Lower lobe of right lung (tissue), 2 donors: Measurements from ENCODE around the gene ERCC6L2. TPM values are rescaled to one million over a fixed set of nuclear protein-coding genes. Genes with fewer than 3 reads are reported as not detected.

Experiments
- ATAC-seq, 2 donors: fragments of 200-7000 bp; cut with Tn5 transposase; one replicate each; pipeline ENCODE4 v1.9.1; 2020 to 2022; ENCODE audit warnings: mild to moderate bottlenecking in 2 of 2, moderate library complexity in 2 of 2
- DNase-seq: peaks from one replicate; pipeline ENCODE4 v3.0.0-alpha.2; 2020
- H3K27ac ChIP-seq: fragments of 200-600 bp; one replicate; pipeline ENCODE4 v1.8.0; 2022
- H3K27me3 ChIP-seq: fragments of 200-600 bp; one replicate; pipeline ENCODE4 v1.8.0; 2022; ENCODE audit warnings: low read depth
- H3K36me3 ChIP-seq: fragments of 200-600 bp; one replicate; pipeline ENCODE4 v1.8.0; 2022; ENCODE audit warnings: mild to moderate bottlenecking
- H3K4me1 ChIP-seq: fragments of 200-600 bp; one replicate; pipeline ENCODE4 v1.8.0; 2022
- H3K4me3 ChIP-seq: fragments of 200-600 bp; one replicate; pipeline ENCODE4 v1.8.0; 2022; ENCODE audit warnings: mild to moderate bottlenecking
- H3K9me3 ChIP-seq: fragments of 200-600 bp; one replicate; pipeline ENCODE4 v1.8.0; 2022
- CTCF ChIP-seq: fragments of 200-600 bp; IDR thresholded peaks from one replicate; pipeline ENCODE4 v1.8.0; 2022; ENCODE audit warnings: antibody characterized with exemption, mild to moderate bottlenecking
- intact Hi-C: fragments of 100-400 bp; cut with DNase I; formaldehyde crosslinking; loops from one replicate; pipeline ENCODE4 v1.11.0; 2022
- total RNA-seq: library from RNA; stranded (reverse); fragmentation: NEBNext Ultra II Directional; extraction: Animal tissue kit (Norgen Biotek cat#: 25700); gene quantifications from one replicate; pipeline ENCODE4 v1.2.1, GENCODE V29; 2021
- donor health status: DM: no; HTN: yes; CAD: no; lungs with severe emphysema.

ERCC6L2 gene
- total RNA-seq, 1 donor from 2014 or later = 42.8 TPM

DNA sequence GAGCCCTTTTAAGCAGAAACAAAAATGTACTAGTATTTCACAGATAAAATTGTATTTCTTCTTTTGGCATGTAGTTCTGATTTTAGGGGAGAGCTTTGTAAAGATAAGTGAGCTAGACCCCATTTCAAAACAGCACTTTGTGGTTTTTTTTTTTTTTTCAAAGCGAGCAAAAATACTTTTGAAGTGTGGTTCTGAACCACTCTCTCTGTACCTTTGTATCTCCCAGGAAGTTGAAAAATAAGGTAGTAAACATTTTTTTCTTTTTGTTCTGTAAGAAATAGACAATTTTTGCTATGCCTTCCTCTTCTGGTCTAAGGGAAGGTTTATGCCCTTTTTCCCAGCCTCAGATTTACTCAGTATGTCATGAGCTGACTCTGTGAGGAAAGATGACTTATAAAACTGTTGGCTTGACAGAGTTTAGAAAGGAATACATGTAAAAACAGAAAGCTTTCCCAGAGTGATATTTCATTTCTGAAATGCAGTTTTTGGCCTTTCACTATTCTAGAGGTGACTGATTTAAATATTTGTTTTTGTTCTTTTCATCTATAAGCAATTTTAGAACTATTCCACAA lies 12.5 kb downstream of the ERCC6L2 start:
- intact Hi-C loops = no loop called here

DNA sequence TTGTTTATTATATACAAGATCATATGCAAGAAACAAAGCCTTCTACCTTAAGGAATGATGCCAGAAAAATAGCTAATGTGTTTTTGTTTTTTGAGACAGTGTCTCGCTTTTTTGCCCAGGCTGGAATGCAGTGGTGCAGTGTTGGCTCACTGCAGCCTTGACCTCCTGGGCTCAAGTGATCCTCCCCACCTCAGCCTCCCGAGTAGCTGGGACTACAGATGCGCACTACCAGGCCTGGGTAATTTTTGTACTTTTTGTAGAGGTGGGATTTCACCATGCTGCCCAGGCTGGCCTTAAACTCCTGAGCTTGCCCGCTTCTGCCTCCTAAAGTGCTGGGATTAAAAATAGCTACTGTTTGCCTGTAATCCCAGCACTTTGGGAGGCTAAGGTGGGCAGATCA lies 15.1 kb downstream of the ERCC6L2 start:
- no peaks in the 10 kb centered on the region for H3K27me3 ChIP-seq
- H3K4me1 ChIP-seq = no peaks in the 10 kb centered on the region
- intact Hi-C loops = no loop called here
- no peak overlapping the region for H3K4me3 ChIP-seq
- TF ChIP-seq CTCF = no peak
- peaks cover 7% of the 10 kb centered on the region for H3K36me3 ChIP-seq
- peaks cover 11% of the 10 kb centered on the region for H3K9me3 ChIP-seq
- ATAC-seq = no peak
- no peak for DNase-seq
- H3K27ac ChIP-seq = no peak overlapping the region

More for the DNA sequence above, 12.5 kb downstream of the ERCC6L2 start:
- TF ChIP-seq CTCF = no peak
- DNase-seq (no peak), ATAC-seq (no peak)
- H3K4me3 ChIP-seq = no peak overlapping the region
- H3K9me3 ChIP-seq = peaks cover 9% of the 10 kb centered on the region
- H3K4me1 ChIP-seq = no peaks in the 10 kb centered on the region
- no peak overlapping the region for H3K27ac ChIP-seq
- no peaks in the 10 kb centered on the region for H3K27me3 ChIP-seq
- peaks cover 17% of the 10 kb centered on the region for H3K36me3 ChIP-seq

DNA sequence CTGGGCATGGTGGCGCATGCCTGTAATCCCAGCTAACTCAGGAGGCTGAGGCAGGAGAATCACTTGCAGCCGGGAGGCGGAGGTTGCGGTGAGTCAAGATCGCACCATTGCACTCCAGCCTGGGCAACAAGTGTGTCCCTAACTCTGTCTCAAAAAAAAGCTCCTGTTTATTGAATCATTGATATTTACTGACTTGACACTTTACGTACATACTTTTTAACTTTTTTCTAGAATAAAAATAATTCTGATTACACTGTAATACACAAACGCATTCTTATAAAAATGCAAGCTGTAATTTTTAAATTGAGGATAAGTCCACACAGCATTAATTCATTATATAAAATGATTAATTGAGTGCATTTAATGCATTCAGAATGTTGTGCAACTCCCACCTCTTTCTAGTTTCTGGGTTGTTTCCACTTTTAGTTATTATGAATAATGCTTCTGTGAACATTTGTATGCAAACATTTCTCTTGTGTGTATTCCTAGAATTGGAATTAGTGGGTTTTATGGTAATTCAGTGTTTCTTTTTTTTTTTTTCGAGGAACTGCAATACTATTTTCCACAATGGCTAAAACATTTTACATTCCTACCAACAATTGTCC lies 15.7 kb downstream of the ERCC6L2 start:
- peaks cover 11% of the 10 kb centered on the region for H3K9me3 ChIP-seq
- peaks cover under 1% of the 10 kb centered on the region for H3K36me3 ChIP-seq
- DNase-seq (no peak), ATAC-seq (no peak)
- H3K27me3 ChIP-seq = no peaks in the 10 kb centered on the region
- H3K4me1 ChIP-seq = no peaks in the 10 kb centered on the region
- no peak overlapping the region for H3K27ac ChIP-seq
- no peak overlapping the region for H3K4me3 ChIP-seq
- intact Hi-C loops = no loop called here
- no peak for TF ChIP-seq CTCF

DNA sequence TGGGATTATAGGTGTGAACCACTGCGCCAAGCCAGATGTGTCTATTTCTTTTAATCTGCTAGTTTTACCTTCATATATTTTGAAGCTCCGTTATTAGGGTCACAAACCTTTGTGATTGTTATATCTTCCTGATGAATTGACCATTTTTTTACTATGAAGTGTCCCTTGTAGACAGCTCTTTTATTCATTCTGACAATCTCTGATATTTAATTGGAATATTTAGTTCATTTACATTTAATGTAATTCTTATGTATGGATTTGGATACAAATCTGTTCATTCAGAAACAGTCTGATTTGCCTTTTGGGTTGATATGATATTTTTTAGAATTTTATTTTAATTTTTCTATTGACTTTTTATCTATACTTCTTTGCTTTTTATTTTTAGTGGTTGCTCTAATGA lies 17.2 kb downstream of the ERCC6L2 start:
- no peak for TF ChIP-seq CTCF
- Histone ChIP-seq H3K4me3 (no peak overlapping the region), H3K36me3 (no peaks in the 10 kb centered on the region), H3K27me3 (no peaks in the 10 kb centered on the region), H3K27ac (no peak overlapping the region), H3K4me1 (no peaks in the 10 kb centered on the region), H3K9me3 (peaks cover 11% of the 10 kb centered on the region)
- intact Hi-C loops = no loop called here
- ATAC-seq (no peak), DNase-seq (no peak)

- no peak overlapping the region for H3K4me3 ChIP-seq
- no peak overlapping the region for H3K27ac ChIP-seq
- no peak for TF ChIP-seq CTCF
- peaks cover 6% of the 10 kb centered on the region for H3K36me3 ChIP-seq
- intact Hi-C loops = no loop called here
- H3K9me3 ChIP-seq = peaks cover 11% of the 10 kb centered on the region
- DNase-seq (no peak), ATAC-seq (no peak)
- H3K27me3 ChIP-seq = no peaks in the 10 kb centered on the region
- H3K4me1 ChIP-seq = no peaks in the 10 kb centered on the region
Observed at GRCh38 chr9:95896580-95896979, 21.1 kb downstream of the ERCC6L2 start.
